ENCODE measurements around the gene ZNF417. TPM values are rescaled to one million over a fixed set of nuclear protein-coding genes. Genes with fewer than 3 reads are reported as not detected.

The ZNF417 gene
- total and polyA plus RNA-seq, 2 experiments from 2014 or later = 6.0 to 19.4 TPM

DNA sequence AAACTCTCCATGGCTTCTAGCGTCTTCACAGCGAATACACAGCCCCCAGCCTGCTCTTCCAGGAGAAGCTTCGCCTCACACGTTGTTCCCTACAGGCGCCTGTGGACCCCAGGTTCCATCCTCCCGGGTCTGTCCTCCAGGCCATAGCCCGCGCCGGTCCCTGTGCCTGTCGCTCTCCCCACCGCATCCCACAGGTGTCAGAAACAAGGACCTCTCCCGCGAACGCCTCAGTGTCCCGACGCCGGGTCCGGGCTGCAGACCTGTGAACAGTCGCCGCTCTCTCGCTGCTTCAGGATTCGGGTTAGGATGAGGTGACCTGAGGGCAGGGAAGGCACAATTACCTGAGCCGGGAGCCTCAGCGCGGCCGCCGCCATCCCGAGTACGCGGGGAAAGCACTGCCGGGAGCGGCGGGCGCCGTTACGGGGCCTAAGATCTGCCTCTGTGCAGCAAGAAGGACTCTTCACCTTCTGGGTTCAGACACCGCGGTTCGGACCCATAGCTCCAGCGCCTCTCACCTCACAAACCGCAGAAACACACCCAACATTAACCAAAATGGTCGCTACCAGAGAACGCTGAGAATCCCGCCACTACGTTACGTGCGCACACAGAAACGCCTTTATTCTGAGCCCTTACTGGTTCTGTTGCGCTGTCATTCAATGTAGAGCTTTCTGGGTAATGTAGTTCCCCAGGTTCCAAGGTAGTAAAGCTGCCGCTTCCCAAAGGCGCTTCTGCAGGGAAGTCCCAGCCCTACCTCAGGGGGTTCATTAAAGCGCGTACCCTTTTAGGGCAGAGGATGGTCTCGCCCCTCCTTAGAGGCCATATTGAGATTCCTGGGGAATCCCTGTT, 18.7 kb upstream of the ZNF417 start, which contains the start of gene ZNF418:
Gene ZNF418, minus strand, starts transcription at position 583 of the 846 bp plus-strand sequence. CDS start 1,580 bp downstream, outside the sequence.
- Histone ChIP-seq H3K36me3 (ENCODE audit: insufficient read depth) (peaks cover 20% of the 10 kb centered on the region), H3K4me3 (peak within 1 kb of the TSS; percentile 73), H3K27me3 (ENCODE audit: insufficient read depth) (no peaks in the 10 kb centered on the region), H3K9me2 (ENCODE audit: insufficient read depth) (no peaks in the 10 kb centered on the region), H3K27ac (ENCODE audit: low read depth) (peak within 1 kb of the TSS; percentile 79), H3K4me1 (ENCODE audit: insufficient read depth) (peaks cover 5% of the 10 kb centered on the region; the same call in 1 of the 2 replicates), H4K20me1 (replicated peaks; ENCODE audit: insufficient read depth) (no peaks in the 10 kb centered on the region; the same call in 1 of the 2 replicates), H2AFZ (no peak within 1 kb of the TSS; the same call in 1 of the 2 replicates), H3F3A (replicated peaks; ENCODE audit: low read depth) (0 out of 2 replicates have a peak, but pooled peaks cover 4% of the 10 kb centered on the region), H3K79me2 (replicated peaks; ENCODE audit: insufficient read depth) (peaks cover 53% of the 10 kb centered on the region), H3K4me2 (peak within 1 kb of the TSS; percentile 92)
- DNase-seq (ENCODE audit: low spot score) = peak; percentile 98
- Mint-ChIP-seq H3K36me3 (ENCODE audit: low read depth) (peaks cover 71% of the 10 kb centered on the region), H3K27ac (peak within 1 kb of the TSS; percentile 98), H3K27me3 (ENCODE audit: insufficient read depth, low read depth, poor library complexity) (peaks cover 9% of the 10 kb centered on the region), H3K9me3 (peaks cover 30% of the 10 kb centered on the region), H3K4me1 (peaks cover 13% of the 10 kb centered on the region), H3K4me3 (peak within 1 kb of the TSS; percentile 99)
- TF ChIP-seq, protein P1, sequence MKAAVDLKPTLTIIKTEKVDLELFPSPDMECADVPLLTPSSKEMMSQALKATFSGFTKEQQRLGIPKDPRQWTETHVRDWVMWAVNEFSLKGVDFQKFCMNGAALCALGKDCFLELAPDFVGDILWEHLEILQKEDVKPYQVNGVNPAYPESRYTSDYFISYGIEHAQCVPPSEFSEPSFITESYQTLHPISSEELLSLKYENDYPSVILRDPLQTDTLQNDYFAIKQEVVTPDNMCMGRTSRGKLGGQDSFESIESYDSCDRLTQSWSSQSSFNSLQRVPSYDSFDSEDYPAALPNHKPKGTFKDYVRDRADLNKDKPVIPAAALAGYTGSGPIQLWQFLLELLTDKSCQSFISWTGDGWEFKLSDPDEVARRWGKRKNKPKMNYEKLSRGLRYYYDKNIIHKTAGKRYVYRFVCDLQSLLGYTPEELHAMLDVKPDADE (IDR thresholded peaks at IDR 0.05) = peak; percentile 94
- TF ChIP-seq ZNF114 (CRISPR knock-in tag; IDR thresholded peaks at IDR 0.05) (no peak), STAT1 (IDR thresholded peaks at IDR 0.05; ENCODE audit: unreplicated experiment) (no peak), ZNF331 (CRISPR knock-in tag; IDR thresholded peaks at IDR 0.05; ENCODE audit: low read depth) (no peak), CREB1 (CRISPR knock-in tag; IDR thresholded peaks at IDR 0.05; ENCODE audit: low read depth) (peak; percentile 91), NANOG (IDR thresholded peaks at IDR 0.05; ENCODE audit: borderline replicate concordance) (no peak), POLR2AphosphoS5 (IDR thresholded peaks at IDR 0.05; ENCODE audit: low read depth) (peak; percentile 87), EZH2phosphoT487 (IDR thresholded peaks at IDR 0.05; ENCODE audit: unreplicated experiment) (no peak), EZH2 (IDR thresholded peaks at IDR 0.05; ENCODE audit: low read depth, unreplicated experiment) (no peak), JUNB (IDR thresholded peaks at IDR 0.05; ENCODE audit: unreplicated experiment) (no peak)
- TF ChIP-seq, protein P2, sequence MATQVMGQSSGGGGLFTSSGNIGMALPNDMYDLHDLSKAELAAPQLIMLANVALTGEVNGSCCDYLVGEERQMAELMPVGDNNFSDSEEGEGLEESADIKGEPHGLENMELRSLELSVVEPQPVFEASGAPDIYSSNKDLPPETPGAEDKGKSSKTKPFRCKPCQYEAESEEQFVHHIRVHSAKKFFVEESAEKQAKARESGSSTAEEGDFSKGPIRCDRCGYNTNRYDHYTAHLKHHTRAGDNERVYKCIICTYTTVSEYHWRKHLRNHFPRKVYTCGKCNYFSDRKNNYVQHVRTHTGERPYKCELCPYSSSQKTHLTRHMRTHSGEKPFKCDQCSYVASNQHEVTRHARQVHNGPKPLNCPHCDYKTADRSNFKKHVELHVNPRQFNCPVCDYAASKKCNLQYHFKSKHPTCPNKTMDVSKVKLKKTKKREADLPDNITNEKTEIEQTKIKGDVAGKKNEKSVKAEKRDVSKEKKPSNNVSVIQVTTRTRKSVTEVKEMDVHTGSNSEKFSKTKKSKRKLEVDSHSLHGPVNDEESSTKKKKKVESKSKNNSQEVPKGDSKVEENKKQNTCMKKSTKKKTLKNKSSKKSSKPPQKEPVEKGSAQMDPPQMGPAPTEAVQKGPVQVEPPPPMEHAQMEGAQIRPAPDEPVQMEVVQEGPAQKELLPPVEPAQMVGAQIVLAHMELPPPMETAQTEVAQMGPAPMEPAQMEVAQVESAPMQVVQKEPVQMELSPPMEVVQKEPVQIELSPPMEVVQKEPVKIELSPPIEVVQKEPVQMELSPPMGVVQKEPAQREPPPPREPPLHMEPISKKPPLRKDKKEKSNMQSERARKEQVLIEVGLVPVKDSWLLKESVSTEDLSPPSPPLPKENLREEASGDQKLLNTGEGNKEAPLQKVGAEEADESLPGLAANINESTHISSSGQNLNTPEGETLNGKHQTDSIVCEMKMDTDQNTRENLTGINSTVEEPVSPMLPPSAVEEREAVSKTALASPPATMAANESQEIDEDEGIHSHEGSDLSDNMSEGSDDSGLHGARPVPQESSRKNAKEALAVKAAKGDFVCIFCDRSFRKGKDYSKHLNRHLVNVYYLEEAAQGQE (IDR thresholded peaks at IDR 0.05; ENCODE audit: unreplicated experiment) = no peak
- TF ChIP-seq, protein P3, sequence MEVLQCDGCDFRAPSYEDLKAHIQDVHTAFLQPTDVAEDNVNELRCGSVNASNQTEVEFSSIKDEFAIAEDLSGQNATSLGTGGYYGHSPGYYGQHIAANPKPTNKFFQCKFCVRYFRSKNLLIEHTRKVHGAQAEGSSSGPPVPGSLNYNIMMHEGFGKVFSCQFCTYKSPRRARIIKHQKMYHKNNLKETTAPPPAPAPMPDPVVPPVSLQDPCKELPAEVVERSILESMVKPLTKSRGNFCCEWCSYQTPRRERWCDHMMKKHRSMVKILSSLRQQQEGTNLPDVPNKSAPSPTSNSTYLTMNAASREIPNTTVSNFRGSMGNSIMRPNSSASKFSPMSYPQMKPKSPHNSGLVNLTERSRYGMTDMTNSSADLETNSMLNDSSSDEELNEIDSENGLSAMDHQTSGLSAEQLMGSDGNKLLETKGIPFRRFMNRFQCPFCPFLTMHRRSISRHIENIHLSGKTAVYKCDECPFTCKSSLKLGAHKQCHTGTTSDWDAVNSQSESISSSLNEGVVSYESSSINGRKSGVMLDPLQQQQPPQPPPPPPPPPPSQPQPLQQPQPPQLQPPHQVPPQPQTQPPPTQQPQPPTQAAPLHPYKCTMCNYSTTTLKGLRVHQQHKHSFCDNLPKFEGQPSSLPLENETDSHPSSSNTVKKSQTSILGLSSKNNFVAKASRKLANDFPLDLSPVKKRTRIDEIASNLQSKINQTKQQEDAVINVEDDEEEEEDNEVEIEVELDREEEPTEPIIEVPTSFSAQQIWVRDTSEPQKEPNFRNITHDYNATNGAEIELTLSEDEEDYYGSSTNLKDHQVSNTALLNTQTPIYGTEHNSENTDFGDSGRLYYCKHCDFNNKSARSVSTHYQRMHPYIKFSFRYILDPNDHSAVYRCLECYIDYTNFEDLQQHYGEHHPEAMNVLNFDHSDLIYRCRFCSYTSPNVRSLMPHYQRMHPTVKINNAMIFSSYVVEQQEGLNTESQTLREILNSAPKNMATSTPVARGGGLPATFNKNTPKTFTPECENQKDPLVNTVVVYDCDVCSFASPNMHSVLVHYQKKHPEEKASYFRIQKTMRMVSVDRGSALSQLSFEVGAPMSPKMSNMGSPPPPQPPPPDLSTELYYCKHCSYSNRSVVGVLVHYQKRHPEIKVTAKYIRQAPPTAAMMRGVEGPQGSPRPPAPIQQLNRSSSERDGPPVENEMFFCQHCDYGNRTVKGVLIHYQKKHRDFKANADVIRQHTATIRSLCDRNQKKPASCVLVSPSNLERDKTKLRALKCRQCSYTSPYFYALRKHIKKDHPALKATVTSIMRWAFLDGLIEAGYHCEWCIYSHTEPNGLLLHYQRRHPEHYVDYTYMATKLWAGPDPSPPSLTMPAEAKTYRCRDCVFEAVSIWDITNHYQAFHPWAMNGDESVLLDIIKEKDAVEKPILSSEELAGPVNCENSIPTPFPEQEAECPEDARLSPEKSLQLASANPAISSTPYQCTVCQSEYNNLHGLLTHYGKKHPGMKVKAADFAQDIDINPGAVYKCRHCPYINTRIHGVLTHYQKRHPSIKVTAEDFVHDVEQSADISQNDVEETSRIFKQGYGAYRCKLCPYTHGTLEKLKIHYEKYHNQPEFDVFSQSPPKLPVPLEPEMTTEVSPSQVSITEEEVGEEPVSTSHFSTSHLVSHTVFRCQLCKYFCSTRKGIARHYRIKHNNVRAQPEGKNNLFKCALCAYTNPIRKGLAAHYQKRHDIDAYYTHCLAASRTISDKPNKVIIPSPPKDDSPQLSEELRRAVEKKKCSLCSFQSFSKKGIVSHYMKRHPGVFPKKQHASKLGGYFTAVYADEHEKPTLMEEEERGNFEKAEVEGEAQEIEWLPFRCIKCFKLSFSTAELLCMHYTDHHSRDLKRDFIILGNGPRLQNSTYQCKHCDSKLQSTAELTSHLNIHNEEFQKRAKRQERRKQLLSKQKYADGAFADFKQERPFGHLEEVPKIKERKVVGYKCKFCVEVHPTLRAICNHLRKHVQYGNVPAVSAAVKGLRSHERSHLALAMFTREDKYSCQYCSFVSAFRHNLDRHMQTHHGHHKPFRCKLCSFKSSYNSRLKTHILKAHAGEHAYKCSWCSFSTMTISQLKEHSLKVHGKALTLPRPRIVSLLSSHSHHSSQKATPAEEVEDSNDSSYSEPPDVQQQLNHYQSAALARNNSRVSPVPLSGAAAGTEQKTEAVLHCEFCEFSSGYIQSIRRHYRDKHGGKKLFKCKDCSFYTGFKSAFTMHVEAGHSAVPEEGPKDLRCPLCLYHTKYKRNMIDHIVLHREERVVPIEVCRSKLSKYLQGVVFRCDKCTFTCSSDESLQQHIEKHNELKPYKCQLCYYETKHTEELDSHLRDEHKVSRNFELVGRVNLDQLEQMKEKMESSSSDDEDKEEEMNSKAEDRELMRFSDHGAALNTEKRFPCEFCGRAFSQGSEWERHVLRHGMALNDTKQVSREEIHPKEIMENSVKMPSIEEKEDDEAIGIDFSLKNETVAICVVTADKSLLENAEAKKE (CRISPR knock-in tag; IDR thresholded peaks at IDR 0.05) = no peak
- TF ChIP-seq, protein P4, sequence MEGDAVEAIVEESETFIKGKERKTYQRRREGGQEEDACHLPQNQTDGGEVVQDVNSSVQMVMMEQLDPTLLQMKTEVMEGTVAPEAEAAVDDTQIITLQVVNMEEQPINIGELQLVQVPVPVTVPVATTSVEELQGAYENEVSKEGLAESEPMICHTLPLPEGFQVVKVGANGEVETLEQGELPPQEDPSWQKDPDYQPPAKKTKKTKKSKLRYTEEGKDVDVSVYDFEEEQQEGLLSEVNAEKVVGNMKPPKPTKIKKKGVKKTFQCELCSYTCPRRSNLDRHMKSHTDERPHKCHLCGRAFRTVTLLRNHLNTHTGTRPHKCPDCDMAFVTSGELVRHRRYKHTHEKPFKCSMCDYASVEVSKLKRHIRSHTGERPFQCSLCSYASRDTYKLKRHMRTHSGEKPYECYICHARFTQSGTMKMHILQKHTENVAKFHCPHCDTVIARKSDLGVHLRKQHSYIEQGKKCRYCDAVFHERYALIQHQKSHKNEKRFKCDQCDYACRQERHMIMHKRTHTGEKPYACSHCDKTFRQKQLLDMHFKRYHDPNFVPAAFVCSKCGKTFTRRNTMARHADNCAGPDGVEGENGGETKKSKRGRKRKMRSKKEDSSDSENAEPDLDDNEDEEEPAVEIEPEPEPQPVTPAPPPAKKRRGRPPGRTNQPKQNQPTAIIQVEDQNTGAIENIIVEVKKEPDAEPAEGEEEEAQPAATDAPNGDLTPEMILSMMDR (conservative IDR thresholded peaks at IDR 0.05; ENCODE audit: low read depth in 2 of 2) = no peak
- ATAC-seq = peak; percentile 99
